Esophagus (tissue), 2 donors: ENCODE results near the gene TMEM35B. TPM values are rescaled to one million over a fixed set of nuclear protein-coding genes. Genes with fewer than 3 reads are reported as not detected.
"Not testable (repeated sequence)": the region's sequence is repeated elsewhere in the genome, so short reads cannot be mapped to it uniquely, and the experiment has no call there.

Experiments used
- H3K27ac ChIP-seq, 2 donors: one replicate each; pipeline ENCODE4 v1.5.1; 2013; ENCODE audit warnings: low read depth in 2 of 2, mild to moderate bottlenecking in 2 of 2, inconsistent platforms in 1 of 2, low read length in 1 of 2, moderate library complexity in 1 of 2
- H3K27me3 ChIP-seq, 2 donors: one replicate each; pipeline ENCODE4 v1.6.1; 2013; ENCODE audit warnings: low read length in 2 of 2, control low read depth in 1 of 2, mild to moderate bottlenecking in 1 of 2; ENCODE audit not compliant: insufficient read depth in 2 of 2, control insufficient read depth in 1 of 2
- H3K36me3 ChIP-seq, 2 donors: one replicate each; pipeline ENCODE4 v1.6.1; 2013; ENCODE audit warnings: low read length in 1 of 2; ENCODE audit not compliant: control insufficient read depth in 2 of 2, insufficient read depth in 2 of 2
- H3K4me1 ChIP-seq, 2 donors: one replicate each; pipeline ENCODE4 v1.6.1; 2013; ENCODE audit warnings: low read length in 1 of 2; ENCODE audit not compliant: control insufficient read depth in 2 of 2, insufficient read depth in 2 of 2
- H3K4me3 ChIP-seq, 2 donors: one replicate each; pipeline ENCODE4 v1.5.1; 2013; ENCODE audit warnings: low read length in 2 of 2, mild to moderate bottlenecking in 2 of 2, low read depth in 1 of 2, moderate library complexity in 1 of 2
- H3K9me3 ChIP-seq, 2 donors: one replicate each; pipeline ENCODE4 v1.6.1; 2013; ENCODE audit warnings: mild to moderate bottlenecking in 2 of 2, low read depth in 1 of 2, low read length in 1 of 2, moderate library complexity in 1 of 2; ENCODE audit not compliant: control insufficient read depth in 2 of 2, insufficient read depth in 1 of 2
- WGBS, 2 donors: extraction: QIAGEN DNeasy Blood & Tissue Kit; methylation state at CpG; one replicate each; pipeline ENCODE4 v1.1.7; 2013; 5-methylcytosine and 5-hydroxymethylcytosine counted together
- polyA plus RNA-seq, 2 donors: library from polyadenylated mRNA; stranded (reverse); fragments of 200-250 nt; gene quantifications; one replicate each; pipeline ENCODE4 v1.2.3, GENCODE V29; 2013
- donor health status: healthy with polysubstance abuse.
- donor health status: Bipolar disorder and iron deficiency.

The TMEM35B gene
- polyA plus RNA-seq, 2 donors, result 7.0 to 12.1 TPM

DNA sequence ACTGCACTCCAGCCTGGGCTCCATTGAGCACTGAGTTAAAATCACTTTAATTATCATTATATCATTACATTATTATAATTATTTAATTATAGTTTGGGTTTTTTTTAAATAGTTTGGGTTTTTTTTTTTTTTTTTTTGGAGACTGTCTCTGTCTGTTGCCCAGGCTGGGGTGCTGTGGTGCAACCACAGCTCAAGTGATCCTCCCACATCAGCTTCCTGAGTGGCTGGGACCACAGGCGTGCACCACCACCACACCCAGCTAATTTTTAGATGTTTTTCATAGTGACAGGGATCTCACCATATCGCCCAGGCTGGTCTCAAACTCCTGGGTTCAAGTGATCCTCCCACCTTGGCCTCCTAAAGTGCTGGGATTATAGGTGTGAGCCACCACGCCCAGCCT, 16.9 kb downstream of the TMEM35B start:
- H3K27ac ChIP-seq, H3K4me1 ChIP-seq, H3K27me3 ChIP-seq, H3K9me3 ChIP-seq, H3K36me3 ChIP-seq, H3K4me3 ChIP-seq: not testable (repeated sequence)
- WGBS, 2 donors, result 78 to 88% methylated on average over 3 of the region's 3 CpGs

DNA sequence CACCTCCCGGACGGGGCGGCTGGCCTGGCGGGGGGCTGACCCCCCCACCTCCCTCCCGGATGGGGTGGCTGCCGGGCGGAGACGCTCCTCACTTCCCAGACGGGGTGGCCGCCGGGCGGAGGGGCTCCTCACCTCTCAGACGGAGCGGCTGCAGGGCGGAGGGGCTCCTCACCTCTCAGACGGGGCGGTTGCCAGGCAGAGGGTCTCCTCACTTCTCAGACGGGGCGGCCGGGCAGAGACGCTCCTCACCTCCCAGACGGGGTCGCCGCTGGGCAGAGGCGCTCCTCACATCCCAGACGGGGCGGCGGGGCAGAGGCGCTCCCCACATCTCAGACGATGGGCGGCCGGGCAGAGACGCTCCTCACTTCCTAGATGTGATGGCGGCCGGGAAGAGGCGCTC, 17.5 kb downstream of the TMEM35B start:
- not testable (repeated sequence) for H3K9me3 ChIP-seq, H3K4me1 ChIP-seq, H3K4me3 ChIP-seq, H3K27me3 ChIP-seq, H3K27ac ChIP-seq, H3K36me3 ChIP-seq
- WGBS, 2 donors, result 90 to 98% methylated on average over 2 to 24 of the region's 36 CpGs

DNA sequence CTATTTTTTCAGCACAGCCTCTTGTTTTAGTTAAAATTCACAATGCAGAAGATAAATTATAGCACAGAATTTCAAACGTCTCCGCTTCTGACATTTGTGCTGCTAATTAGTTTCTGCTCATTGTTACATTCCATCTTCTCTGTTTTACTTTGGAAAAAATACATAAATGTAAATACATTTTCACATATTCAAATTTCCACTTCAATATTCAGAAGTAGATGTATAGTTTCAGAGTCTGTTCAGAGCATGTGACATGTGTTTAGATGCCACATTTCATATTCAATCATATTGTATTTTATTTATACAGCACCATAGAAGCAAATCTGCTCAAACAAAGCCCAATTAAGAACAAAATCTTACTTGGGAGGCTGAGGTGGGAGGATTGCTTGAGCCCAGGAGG, 19.6 kb downstream of the TMEM35B start:
- no peak overlapping the region for H3K27ac ChIP-seq
- no peaks in the 10 kb centered on the region for H3K36me3 ChIP-seq
- no peak overlapping the region for H3K4me3 ChIP-seq
- H3K4me1 ChIP-seq, result no peaks in the 10 kb centered on the region
- H3K9me3 ChIP-seq, result no peaks in the 10 kb centered on the region
- WGBS, 2 donors, result 88% methylated on average over 2 of the region's 2 CpGs
- H3K27me3 ChIP-seq, result no peaks in the 10 kb centered on the region

DNA sequence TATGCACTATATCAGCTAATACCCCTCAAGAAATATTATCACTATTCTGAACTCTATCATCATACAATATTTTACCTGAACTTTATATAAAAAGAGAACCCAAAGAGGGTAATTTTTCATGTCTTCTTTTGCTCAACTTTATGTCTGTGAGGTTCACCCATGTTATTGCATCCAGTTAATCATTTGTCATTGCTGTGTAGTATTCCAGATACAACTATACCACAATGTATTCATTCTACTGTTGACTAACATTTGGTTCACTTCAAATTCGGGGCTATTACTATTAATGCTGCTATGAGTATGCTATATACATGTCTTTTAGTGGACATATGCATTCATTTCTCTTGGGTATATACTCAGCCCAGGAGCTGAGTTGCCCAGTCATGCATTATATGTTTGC, 34.7 kb downstream of the TMEM35B start:
- WGBS, 2 donors, result 43 to 45% methylated on average over 1 of the region's 1 CpG
- no peak overlapping the region for H3K27ac ChIP-seq
- no peaks in the 10 kb centered on the region for H3K27me3 ChIP-seq
- no peaks in the 10 kb centered on the region for H3K36me3 ChIP-seq
- H3K4me1 ChIP-seq, result no peaks in the 10 kb centered on the region
- H3K4me3 ChIP-seq, result no peak overlapping the region
- no peaks in the 10 kb centered on the region for H3K9me3 ChIP-seq

DNA sequence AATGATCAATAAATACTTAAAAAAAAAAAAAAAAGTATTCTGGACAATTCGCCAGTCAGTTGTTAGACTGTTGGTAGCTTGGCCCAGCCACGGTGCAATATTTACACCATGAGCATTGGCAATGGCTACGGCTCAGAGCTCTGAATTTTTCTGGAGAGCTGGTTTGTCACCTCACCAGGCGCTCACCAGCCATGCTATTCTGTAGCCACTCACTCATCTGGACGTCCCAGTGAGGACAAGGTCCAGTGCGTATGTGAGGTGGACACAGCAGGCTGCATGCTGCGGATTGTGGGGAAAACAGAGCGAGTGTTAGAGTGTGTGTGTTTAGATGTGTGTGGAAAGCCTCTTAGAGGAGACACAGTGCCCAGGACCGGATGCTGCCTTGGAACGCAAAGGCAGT, 36.4 kb downstream of the TMEM35B start:
- not testable (repeated sequence) for H3K27me3 ChIP-seq, H3K9me3 ChIP-seq, H3K27ac ChIP-seq, H3K36me3 ChIP-seq, H3K4me1 ChIP-seq, H3K4me3 ChIP-seq
- 90 to 91% methylated on average over 10 of the region's 10 CpGs for WGBS, 2 donors

DNA sequence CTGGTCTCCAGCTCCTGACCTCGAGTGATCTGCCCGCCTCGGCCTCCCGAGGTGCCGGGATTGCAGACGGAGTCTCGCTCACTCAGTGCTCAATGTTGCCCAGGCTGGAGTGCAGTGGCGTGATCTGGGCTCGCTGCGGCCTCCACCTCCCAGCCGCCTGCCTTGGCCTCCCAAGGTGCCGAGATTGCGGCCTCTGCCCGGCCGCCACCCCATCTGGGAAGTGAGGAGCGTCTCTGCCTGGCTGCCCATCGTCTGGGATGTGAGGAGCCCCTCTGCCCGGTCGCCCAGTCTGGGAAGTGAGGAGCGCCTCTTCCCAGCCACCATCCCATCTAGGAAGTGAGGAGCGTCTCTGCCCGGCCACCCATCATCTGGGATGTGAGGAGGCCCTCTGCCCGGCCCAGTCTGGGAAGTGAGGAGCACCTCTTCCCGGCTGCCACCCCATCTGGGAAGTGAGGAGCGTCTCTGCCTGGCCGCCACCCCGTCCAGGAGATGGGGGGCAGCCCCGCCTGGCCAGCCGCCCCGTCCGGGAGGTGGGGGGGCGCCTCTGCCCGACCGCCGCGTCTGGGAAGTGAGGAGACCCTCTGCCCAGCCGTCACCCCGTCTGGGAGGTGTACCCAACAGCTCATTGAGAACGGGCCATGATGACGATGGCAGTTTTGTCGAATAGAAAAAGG, 37.4 kb downstream of the TMEM35B start:
- H3K4me3 ChIP-seq, H3K9me3 ChIP-seq, H3K36me3 ChIP-seq, H3K27me3 ChIP-seq, H3K4me1 ChIP-seq, H3K27ac ChIP-seq: not testable (repeated sequence)
- 94% methylated on average over 34 to 41 of the region's 41 CpGs for WGBS, 2 donors

DNA sequence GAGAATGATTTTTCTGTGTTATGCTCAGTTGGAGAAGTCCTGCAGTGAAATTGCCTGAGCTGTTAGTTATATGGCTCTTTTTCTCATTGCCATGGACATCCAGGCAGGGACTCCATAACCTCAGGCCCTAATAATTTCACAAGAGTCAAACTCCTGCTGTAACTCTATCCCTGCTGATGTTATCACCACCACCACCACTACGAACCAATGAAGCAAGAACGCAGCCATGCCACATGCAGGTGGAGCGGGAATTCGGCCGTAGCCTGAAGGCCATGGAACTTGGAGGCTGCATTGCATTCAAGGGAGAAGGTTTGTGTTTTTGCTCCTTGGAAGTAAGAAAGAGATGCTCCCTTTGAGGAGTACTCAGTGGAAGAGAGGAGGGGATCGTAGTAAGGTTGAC, 38.9 kb downstream of the TMEM35B start:
- Histone ChIP-seq H3K27ac (no peak overlapping the region), H3K36me3 (no peaks in the 10 kb centered on the region), H3K4me1 (no peaks in the 10 kb centered on the region), H3K27me3 (no peaks in the 10 kb centered on the region), H3K4me3 (no peak overlapping the region), H3K9me3 (no peaks in the 10 kb centered on the region)
- WGBS, 2 donors, result 92 to 93% methylated on average over 6 of the region's 6 CpGs

DNA sequence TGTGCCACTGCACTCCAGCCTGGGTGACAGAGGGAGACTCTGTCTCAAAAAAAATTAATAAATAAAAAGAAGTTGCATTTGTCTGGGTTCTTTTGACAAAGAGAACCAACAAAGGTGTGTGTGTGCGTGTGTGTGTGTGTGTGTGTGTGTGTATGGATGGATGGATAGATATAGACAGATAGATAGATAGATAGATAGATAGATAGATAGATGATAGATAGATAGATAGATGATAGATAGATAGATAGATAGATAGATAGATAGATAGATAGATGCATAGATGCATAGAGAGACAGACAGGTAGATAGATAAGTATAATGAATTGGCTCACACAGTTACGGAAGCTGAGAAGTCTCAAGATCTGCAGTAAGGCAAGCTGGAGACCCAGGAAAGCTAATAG, 43.3 kb downstream of the TMEM35B start:
- not testable (repeated sequence) for H3K27ac ChIP-seq, H3K9me3 ChIP-seq, H3K27me3 ChIP-seq, H3K36me3 ChIP-seq, H3K4me1 ChIP-seq, H3K4me3 ChIP-seq
- 87 to 91% methylated on average over 2 of the region's 2 CpGs for WGBS, 2 donors

Other genes starting within 250 kb of the TMEM35B start
- gene GJB5, start 230.3 kb downstream of the TMEM35B start, polyA plus RNA-seq, result 10 to 100 TPM; 46.0 to 99.0 TPM
- gene GJB4, start 225.6 kb downstream of the TMEM35B start, polyA plus RNA-seq, result 1 to 10 TPM; 1.7 to 2.3 TPM
- 10 to 100 TPM; 55.6 to 74.0 TPM for gene GJB3, start 204.1 kb downstream of the TMEM35B start, polyA plus RNA-seq
- gene GJA4, start 192.3 kb downstream of the TMEM35B start, polyA plus RNA-seq, result 1 to 10 TPM in 1 of 2 donors, under 1 TPM in 1; 0.77 to 2.6 TPM
- 10 to 100 TPM in 1 of 2 donors, 1 to 10 TPM in 1; 8.4 to 43.4 TPM for gene SMIM12, start 125.6 kb downstream of the TMEM35B start, polyA plus RNA-seq
- under 1 TPM; 0.10 to 0.11 TPM for gene DLGAP3, start 55.7 kb downstream of the TMEM35B start, polyA plus RNA-seq
- gene ZMYM6, start 46.6 kb upstream of the TMEM35B start, polyA plus RNA-seq, result 10 to 100 TPM in 1 of 2 donors, 1 to 10 TPM in 1; 5.9 to 12.3 TPM
- 1 to 10 TPM; 3.1 to 7.8 TPM for gene ZMYM1, start 94.0 kb upstream of the TMEM35B start, polyA plus RNA-seq
- 100 to 1,000 TPM; 141 to 199 TPM for gene SFPQ, start 207.8 kb upstream of the TMEM35B start, polyA plus RNA-seq